Measurements from ENCODE around the gene GOLT1A. TPM values are rescaled to one million over a fixed set of nuclear protein-coding genes. Genes with fewer than 3 reads are reported as not detected.

Gene GOLT1A
- total and polyA plus RNA-seq, 10 of the 15 experiments (the other 5 are each of a cell fraction or from before 2014, with no cell fraction given): 0.09 to 0.46 TPM; not detected in 8

DNA sequence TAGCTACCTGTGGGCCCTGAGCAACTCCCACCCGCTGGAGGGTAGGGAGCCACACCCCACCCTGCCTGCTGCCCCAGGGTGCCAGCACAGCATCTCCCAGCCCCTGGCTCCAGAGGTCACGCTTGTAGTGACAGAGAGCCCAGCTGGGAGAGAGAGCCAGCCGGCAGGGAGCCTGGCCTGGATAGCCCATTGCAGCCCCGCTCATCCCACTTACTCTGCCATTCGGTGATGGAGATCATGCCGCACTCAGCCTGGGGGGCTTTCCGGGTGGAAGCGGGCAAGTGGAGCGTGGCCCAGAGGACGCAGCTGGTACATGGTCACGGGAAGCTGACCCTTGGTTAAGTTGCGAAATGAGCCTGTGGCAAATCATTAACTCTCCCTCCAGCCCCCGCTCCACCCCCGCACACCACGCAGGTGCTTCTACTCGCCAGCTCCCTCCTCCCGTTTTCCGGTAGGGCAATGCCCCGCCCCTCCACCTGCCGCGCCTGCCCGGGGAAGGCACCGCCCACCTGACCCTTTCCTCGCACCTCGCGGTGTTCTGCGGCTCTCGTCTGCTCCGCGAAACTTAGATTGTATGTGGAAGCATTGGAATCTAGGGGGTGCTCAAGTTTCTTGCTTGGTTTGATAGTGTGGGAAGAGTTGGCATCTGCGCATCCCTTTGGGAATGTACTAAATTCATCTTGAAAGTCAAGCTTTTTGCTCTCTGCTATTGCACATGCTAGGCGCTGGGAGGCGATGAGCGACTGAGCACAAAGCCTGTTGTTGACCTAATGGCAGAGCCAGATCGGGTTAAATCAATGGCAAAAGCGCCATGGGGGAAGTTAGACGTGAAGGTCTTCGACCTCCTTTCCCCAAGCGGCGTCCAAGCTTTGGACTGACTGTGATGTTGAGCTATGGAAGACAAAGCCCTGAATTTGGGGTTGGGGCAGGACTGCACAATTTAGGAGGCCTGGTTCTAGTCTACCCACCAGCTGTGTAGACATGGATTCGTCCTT is at the start of gene GOLT1A (continued):
- TF ChIP-seq BMI1 (IDR thresholded peaks at IDR 0.05; ENCODE audit: borderline replicate concordance) (no peak), RAD21 (IDR thresholded peaks at IDR 0.05; ENCODE audit: insufficient read depth, low read depth, low read length) (peak; percentile 25; the same call in 1 of the 2 replicates), EGR1 (IDR thresholded peaks at IDR 0.05; ENCODE audit: borderline replicate concordance in 1 of 2, low read depth in 2 of 2, low read length in 2 of 2) (peak in 1 of 2 experiments; percentile 64; a peak in 2 of 3 replicates), MXI1 (IDR thresholded peaks at IDR 0.05; ENCODE audit: low read depth, low read length) (no peak)
- TF ChIP-seq, protein P1, sequence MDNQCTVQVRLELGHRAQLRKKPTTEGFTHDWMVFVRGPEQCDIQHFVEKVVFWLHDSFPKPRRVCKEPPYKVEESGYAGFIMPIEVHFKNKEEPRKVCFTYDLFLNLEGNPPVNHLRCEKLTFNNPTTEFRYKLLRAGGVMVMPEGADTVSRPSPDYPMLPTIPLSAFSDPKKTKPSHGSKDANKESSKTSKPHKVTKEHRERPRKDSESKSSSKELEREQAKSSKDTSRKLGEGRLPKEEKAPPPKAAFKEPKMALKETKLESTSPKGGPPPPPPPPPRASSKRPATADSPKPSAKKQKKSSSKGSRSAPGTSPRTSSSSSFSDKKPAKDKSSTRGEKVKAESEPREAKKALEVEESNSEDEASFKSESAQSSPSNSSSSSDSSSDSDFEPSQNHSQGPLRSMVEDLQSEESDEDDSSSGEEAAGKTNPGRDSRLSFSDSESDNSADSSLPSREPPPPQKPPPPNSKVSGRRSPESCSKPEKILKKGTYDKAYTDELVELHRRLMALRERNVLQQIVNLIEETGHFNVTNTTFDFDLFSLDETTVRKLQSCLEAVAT (IDR thresholded peaks at IDR 0.05): no peak
- TF ChIP-seq, protein P2, sequence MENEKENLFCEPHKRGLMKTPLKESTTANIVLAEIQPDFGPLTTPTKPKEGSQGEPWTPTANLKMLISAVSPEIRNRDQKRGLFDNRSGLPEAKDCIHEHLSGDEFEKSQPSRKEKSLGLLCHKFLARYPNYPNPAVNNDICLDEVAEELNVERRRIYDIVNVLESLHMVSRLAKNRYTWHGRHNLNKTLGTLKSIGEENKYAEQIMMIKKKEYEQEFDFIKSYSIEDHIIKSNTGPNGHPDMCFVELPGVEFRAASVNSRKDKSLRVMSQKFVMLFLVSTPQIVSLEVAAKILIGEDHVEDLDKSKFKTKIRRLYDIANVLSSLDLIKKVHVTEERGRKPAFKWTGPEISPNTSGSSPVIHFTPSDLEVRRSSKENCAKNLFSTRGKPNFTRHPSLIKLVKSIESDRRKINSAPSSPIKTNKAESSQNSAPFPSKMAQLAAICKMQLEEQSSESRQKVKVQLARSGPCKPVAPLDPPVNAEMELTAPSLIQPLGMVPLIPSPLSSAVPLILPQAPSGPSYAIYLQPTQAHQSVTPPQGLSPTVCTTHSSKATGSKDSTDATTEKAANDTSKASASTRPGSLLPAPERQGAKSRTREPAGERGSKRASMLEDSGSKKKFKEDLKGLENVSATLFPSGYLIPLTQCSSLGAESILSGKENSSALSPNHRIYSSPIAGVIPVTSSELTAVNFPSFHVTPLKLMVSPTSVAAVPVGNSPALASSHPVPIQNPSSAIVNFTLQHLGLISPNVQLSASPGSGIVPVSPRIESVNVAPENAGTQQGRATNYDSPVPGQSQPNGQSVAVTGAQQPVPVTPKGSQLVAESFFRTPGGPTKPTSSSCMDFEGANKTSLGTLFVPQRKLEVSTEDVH (IDR thresholded peaks at IDR 0.05; ENCODE audit: low read depth, partially characterized antibody): no peak
- TF ChIP-seq, protein P3, sequence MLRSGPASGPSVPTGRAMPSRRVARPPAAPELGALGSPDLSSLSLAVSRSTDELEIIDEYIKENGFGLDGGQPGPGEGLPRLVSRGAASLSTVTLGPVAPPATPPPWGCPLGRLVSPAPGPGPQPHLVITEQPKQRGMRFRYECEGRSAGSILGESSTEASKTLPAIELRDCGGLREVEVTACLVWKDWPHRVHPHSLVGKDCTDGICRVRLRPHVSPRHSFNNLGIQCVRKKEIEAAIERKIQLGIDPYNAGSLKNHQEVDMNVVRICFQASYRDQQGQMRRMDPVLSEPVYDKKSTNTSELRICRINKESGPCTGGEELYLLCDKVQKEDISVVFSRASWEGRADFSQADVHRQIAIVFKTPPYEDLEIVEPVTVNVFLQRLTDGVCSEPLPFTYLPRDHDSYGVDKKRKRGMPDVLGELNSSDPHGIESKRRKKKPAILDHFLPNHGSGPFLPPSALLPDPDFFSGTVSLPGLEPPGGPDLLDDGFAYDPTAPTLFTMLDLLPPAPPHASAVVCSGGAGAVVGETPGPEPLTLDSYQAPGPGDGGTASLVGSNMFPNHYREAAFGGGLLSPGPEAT (IDR thresholded peaks at IDR 0.05; ENCODE audit: low read depth): peak; percentile 50
